Measurements from ENCODE around the gene CAMK1D. TPM values are rescaled to one million over a fixed set of nuclear protein-coding genes. Genes with fewer than 3 reads are reported as not detected.
A peak's percentile ranks its signal among the peaks of the same experiment; 100 is the strongest.

The CAMK1D gene
- total and polyA plus RNA-seq, 11 donors: 1.4 to 16.0 (median 2.5) TPM

GRCh38 chr10:12707461-12708185 lies 358.3 kb downstream of the CAMK1D start:
- WGBS, 4 donors: 51 to 58% (median 53%) methylated on average over 10 of the region's 10 CpGs
- peak overlapping the region; percentile 7 to 83 (median 58) for H3K27ac ChIP-seq
- H3K4me1 ChIP-seq: peaks cover 0 to 54% (median 23%) of the 10 kb centered on the region in 12 donors
- no peak overlapping the region for H3K4me3 ChIP-seq
- H3K36me3 ChIP-seq: no peaks in the 10 kb centered on the region
- ATAC-seq (peak; percentile 41 to 88 (median 76)), DNase-seq (peak in 4 of 5 donors; percentile 40 to 61 (median 52))
- intact Hi-C loops (cut with DNase I): loop anchor here in 3 of 10 donors (5.0 to 10.0 kb wide), 3 partner anchors 355 to 367 kb away; no protein-coding TSS in a partner anchor
- H3K27me3 ChIP-seq: no peaks in the 10 kb centered on the region
- no peak for TF ChIP-seq POLR2A (IDR thresholded peaks at IDR 0.05)
- TF ChIP-seq, protein P1, sequence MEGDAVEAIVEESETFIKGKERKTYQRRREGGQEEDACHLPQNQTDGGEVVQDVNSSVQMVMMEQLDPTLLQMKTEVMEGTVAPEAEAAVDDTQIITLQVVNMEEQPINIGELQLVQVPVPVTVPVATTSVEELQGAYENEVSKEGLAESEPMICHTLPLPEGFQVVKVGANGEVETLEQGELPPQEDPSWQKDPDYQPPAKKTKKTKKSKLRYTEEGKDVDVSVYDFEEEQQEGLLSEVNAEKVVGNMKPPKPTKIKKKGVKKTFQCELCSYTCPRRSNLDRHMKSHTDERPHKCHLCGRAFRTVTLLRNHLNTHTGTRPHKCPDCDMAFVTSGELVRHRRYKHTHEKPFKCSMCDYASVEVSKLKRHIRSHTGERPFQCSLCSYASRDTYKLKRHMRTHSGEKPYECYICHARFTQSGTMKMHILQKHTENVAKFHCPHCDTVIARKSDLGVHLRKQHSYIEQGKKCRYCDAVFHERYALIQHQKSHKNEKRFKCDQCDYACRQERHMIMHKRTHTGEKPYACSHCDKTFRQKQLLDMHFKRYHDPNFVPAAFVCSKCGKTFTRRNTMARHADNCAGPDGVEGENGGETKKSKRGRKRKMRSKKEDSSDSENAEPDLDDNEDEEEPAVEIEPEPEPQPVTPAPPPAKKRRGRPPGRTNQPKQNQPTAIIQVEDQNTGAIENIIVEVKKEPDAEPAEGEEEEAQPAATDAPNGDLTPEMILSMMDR (IDR thresholded peaks at IDR 0.05): peak; percentile 22 to 59 (median 34)
- no peaks in the 10 kb centered on the region for H3K9me3 ChIP-seq

GRCh38 chr10:12709000-12709401 lies 359.7 kb downstream of the CAMK1D start:
- ATAC-seq: no peak
- Histone ChIP-seq H3K27ac (peak overlapping the region in 6 of 12 donors; percentile 52 to 83 (median 74)), H3K4me3 (no peak overlapping the region), H3K36me3 (no peaks in the 10 kb centered on the region), H3K4me1 (peaks cover 0 to 49% (median 23%) of the 10 kb centered on the region in 12 donors), H3K9me3 (no peaks in the 10 kb centered on the region), H3K27me3 (no peaks in the 10 kb centered on the region)
- DNase-seq: peak in 1 of 5 donors; percentile 36
- no peak for TF ChIP-seq POLR2A (IDR thresholded peaks at IDR 0.05)
- TF ChIP-seq, protein P1 (IDR thresholded peaks at IDR 0.05): no peak
- WGBS, 4 donors: 72 to 79% (median 74%) methylated on average over 3 of the region's 3 CpGs
- intact Hi-C loops (cut with DNase I): loop anchor here in 3 of 10 donors (5.0 to 10.0 kb wide), 3 partner anchors 357 to 366 kb away; no protein-coding TSS in a partner anchor

- WGBS, 4 donors: 74 to 80% (median 77%) methylated on average over 4 of the region's 4 CpGs
- no peaks in the 10 kb centered on the region for H3K9me3 ChIP-seq
- TF ChIP-seq POLR2A (IDR thresholded peaks at IDR 0.05): no peak
- TF ChIP-seq, protein P1 (IDR thresholded peaks at IDR 0.05): no peak
- H3K27me3 ChIP-seq: no peaks in the 10 kb centered on the region
- no peaks in the 10 kb centered on the region for H3K36me3 ChIP-seq
- intact Hi-C loops (cut with DNase I): loop anchor here in 3 of 10 donors (5.0 to 10.0 kb wide), 3 partner anchors 357 to 365 kb away; no protein-coding TSS in a partner anchor
- H3K4me1 ChIP-seq: peaks cover 0 to 48% (median 23%) of the 10 kb centered on the region in 12 donors
- peak overlapping the region in 4 of 12 donors; percentile 52 to 83 (median 78) for H3K27ac ChIP-seq
- no peak for DNase-seq
- H3K4me3 ChIP-seq: no peak overlapping the region
- no peak for ATAC-seq
Measured at GRCh38 chr10:12709521-12709963, 360.2 kb downstream of the CAMK1D start.

GRCh38 chr10:12710157-12710556 lies 360.8 kb downstream of the CAMK1D start:
- H3K4me3 ChIP-seq: no peak overlapping the region
- no peaks in the 10 kb centered on the region for H3K27me3 ChIP-seq
- TF ChIP-seq, protein P1 (IDR thresholded peaks at IDR 0.05): no peak
- no peak for TF ChIP-seq POLR2A (IDR thresholded peaks at IDR 0.05)
- H3K9me3 ChIP-seq: no peaks in the 10 kb centered on the region
- H3K36me3 ChIP-seq: no peaks in the 10 kb centered on the region
- peaks cover 0 to 48% (median 23%) of the 10 kb centered on the region in 12 donors for H3K4me1 ChIP-seq
- DNase-seq (no peak), ATAC-seq (no peak)
- intact Hi-C loops (cut with DNase I): loop anchor here (2.0 to 10.0 kb wide), 8 partner anchors 192 to 495 kb away; no protein-coding TSS in a partner anchor
- peak overlapping the region in 1 of 12 donors; percentile 78 for H3K27ac ChIP-seq
- WGBS, 4 donors: 91 to 95% (median 94%) methylated on average over 8 of the region's 8 CpGs

Measured in heart left ventricle (tissue), 16 donors.